T-helper 1 cell treated with Interleukin-12 subunit alpha and Interleukin-12 subunit beta and Interleukin-4 antibody, amounts not matched to agents 30 μg/mL and 1 μg/mL, for 36 hours (primary cell): ENCODE results near the gene MIR17HG.

Source experiments
- H3K27ac Mint-ChIP-seq: one replicate; pipeline ENCODE4 v1.8.0; 2021; ENCODE audit warnings: mild to moderate bottlenecking, mixed read lengths
- H3K27me3 Mint-ChIP-seq: one replicate; pipeline ENCODE4 v1.8.0; 2021; ENCODE audit warnings: low read depth, mixed read lengths
- H3K36me3 Mint-ChIP-seq: one replicate; pipeline ENCODE4 v1.8.0; 2021; ENCODE audit warnings: low read depth, mixed read lengths
- H3K4me1 Mint-ChIP-seq: one replicate; pipeline ENCODE4 v1.8.0; 2021; ENCODE audit warnings: low read depth, mixed read lengths
- H3K4me3 Mint-ChIP-seq: one replicate; pipeline ENCODE4 v1.8.0; 2021; ENCODE audit warnings: mild to moderate bottlenecking, moderate library complexity, mixed read lengths
- H3K9me3 Mint-ChIP-seq: one replicate; pipeline ENCODE4 v1.8.0; 2021; ENCODE audit warnings: mixed read lengths

The MIR17HG gene

GRCh38 chr13:91369441-91369831, 21.9 kb downstream of the MIR17HG start:
- Mint-ChIP-seq H3K27me3 (no peaks in the 10 kb centered on the region), H3K9me3 (no peaks in the 10 kb centered on the region), H3K4me3 (no peak overlapping the region), H3K27ac (no peak overlapping the region), H3K4me1 (peaks cover 5% of the 10 kb centered on the region), H3K36me3 (peaks cover 6% of the 10 kb centered on the region)

- Mint-ChIP-seq H3K4me1 (peaks cover 5% of the 10 kb centered on the region), H3K9me3 (no peaks in the 10 kb centered on the region), H3K27me3 (no peaks in the 10 kb centered on the region), H3K27ac (no peak overlapping the region), H3K36me3 (peaks cover 6% of the 10 kb centered on the region), H3K4me3 (no peak overlapping the region)
Observed at GRCh38 chr13:91370501-91370900, 23.0 kb downstream of the MIR17HG start.

- no peaks in the 10 kb centered on the region for H3K36me3 Mint-ChIP-seq
- H3K9me3 Mint-ChIP-seq, result no peaks in the 10 kb centered on the region
- H3K27ac Mint-ChIP-seq, result no peak overlapping the region
- H3K4me1 Mint-ChIP-seq, result peaks cover 5% of the 10 kb centered on the region
- H3K27me3 Mint-ChIP-seq, result no peaks in the 10 kb centered on the region
- H3K4me3 Mint-ChIP-seq, result no peak overlapping the region
Observed at GRCh38 chr13:91372911-91373310, 25.4 kb downstream of the MIR17HG start.

- Mint-ChIP-seq H3K27ac (no peak overlapping the region), H3K9me3 (no peaks in the 10 kb centered on the region), H3K36me3 (no peaks in the 10 kb centered on the region), H3K27me3 (peaks cover 3% of the 10 kb centered on the region), H3K4me3 (no peak overlapping the region), H3K4me1 (no peaks in the 10 kb centered on the region)
Observed at GRCh38 chr13:91375116-91375729, 27.7 kb downstream of the MIR17HG start.

- no peak overlapping the region for H3K27ac Mint-ChIP-seq
- H3K27me3 Mint-ChIP-seq, result peaks cover 21% of the 10 kb centered on the region
- no peaks in the 10 kb centered on the region for H3K9me3 Mint-ChIP-seq
- H3K4me1 Mint-ChIP-seq, result no peaks in the 10 kb centered on the region
- H3K36me3 Mint-ChIP-seq, result no peaks in the 10 kb centered on the region
- H3K4me3 Mint-ChIP-seq, result no peak overlapping the region
Observed at GRCh38 chr13:91381371-91381770, 33.9 kb downstream of the MIR17HG start.

GRCh38 chr13:91383836-91384235, 36.3 kb downstream of the MIR17HG start:
- Mint-ChIP-seq H3K36me3 (no peaks in the 10 kb centered on the region), H3K4me1 (no peaks in the 10 kb centered on the region), H3K9me3 (no peaks in the 10 kb centered on the region), H3K4me3 (no peak overlapping the region), H3K27ac (no peak overlapping the region), H3K27me3 (peaks cover 32% of the 10 kb centered on the region)

GRCh38 chr13:91384896-91385295, 37.4 kb downstream of the MIR17HG start:
- Mint-ChIP-seq H3K27ac (no peak overlapping the region), H3K4me3 (no peak overlapping the region), H3K4me1 (no peaks in the 10 kb centered on the region), H3K36me3 (no peaks in the 10 kb centered on the region), H3K27me3 (peaks cover 37% of the 10 kb centered on the region), H3K9me3 (no peaks in the 10 kb centered on the region)

- H3K27me3 Mint-ChIP-seq, result peaks cover 49% of the 10 kb centered on the region
- no peaks in the 10 kb centered on the region for H3K4me1 Mint-ChIP-seq
- H3K27ac Mint-ChIP-seq, result no peak overlapping the region
- no peak overlapping the region for H3K4me3 Mint-ChIP-seq
- no peaks in the 10 kb centered on the region for H3K9me3 Mint-ChIP-seq
- no peaks in the 10 kb centered on the region for H3K36me3 Mint-ChIP-seq
Observed at GRCh38 chr13:91389186-91389585, 41.7 kb downstream of the MIR17HG start.

GRCh38 chr13:91397595-91397994, 50.1 kb downstream of the MIR17HG start:
- peaks cover 2% of the 10 kb centered on the region for H3K36me3 Mint-ChIP-seq
- no peak overlapping the region for H3K4me3 Mint-ChIP-seq
- no peak overlapping the region for H3K27ac Mint-ChIP-seq
- H3K9me3 Mint-ChIP-seq, result no peaks in the 10 kb centered on the region
- peaks cover 67% of the 10 kb centered on the region for H3K27me3 Mint-ChIP-seq
- peaks cover 5% of the 10 kb centered on the region for H3K4me1 Mint-ChIP-seq

- Mint-ChIP-seq H3K27ac (no peak within 1 kb of the TSS), H3K27me3 (peaks cover 77% of the 10 kb centered on the region)
Observed at GRCh38 chr13:91398413-91399188, 51.1 kb downstream of the MIR17HG start, which contains the start of gene GPC5. Gene GPC5, plus strand, starts transcription at chr13:91398621.

GRCh38 chr13:91399189-91400062, 51.9 kb downstream of the MIR17HG start:
- Mint-ChIP-seq H3K36me3 (peaks cover 2% of the 10 kb centered on the region), H3K4me1 (peaks cover 5% of the 10 kb centered on the region), H3K27ac (peak overlapping the region; percentile 43), H3K9me3 (no peaks in the 10 kb centered on the region), H3K27me3 (peaks cover 73% of the 10 kb centered on the region), H3K4me3 (peak overlapping the region; percentile 67)

More at GRCh38 chr13:91398413-91399188, 51.1 kb downstream of the MIR17HG start, which contains the start of gene GPC5:
- Mint-ChIP-seq H3K4me1 (peaks cover 5% of the 10 kb centered on the region), H3K9me3 (no peaks in the 10 kb centered on the region), H3K36me3 (peaks cover 2% of the 10 kb centered on the region), H3K4me3 (peak within 1 kb of the TSS; percentile 68)

GRCh38 chr13:91400063-91400399, 52.5 kb downstream of the MIR17HG start:
- H3K27me3 Mint-ChIP-seq, result peaks cover 67% of the 10 kb centered on the region
- H3K27ac Mint-ChIP-seq, result peak overlapping the region; percentile 43
- H3K4me3 Mint-ChIP-seq, result peak overlapping the region; percentile 57
- H3K4me1 Mint-ChIP-seq, result peaks cover 5% of the 10 kb centered on the region
- peaks cover 2% of the 10 kb centered on the region for H3K36me3 Mint-ChIP-seq
- no peaks in the 10 kb centered on the region for H3K9me3 Mint-ChIP-seq

- Mint-ChIP-seq H3K4me3 (no peak overlapping the region), H3K27ac (no peak overlapping the region), H3K9me3 (no peaks in the 10 kb centered on the region), H3K36me3 (peaks cover 2% of the 10 kb centered on the region), H3K4me1 (peaks cover 5% of the 10 kb centered on the region), H3K27me3 (peaks cover 64% of the 10 kb centered on the region)
Observed at GRCh38 chr13:91400671-91401070, 53.2 kb downstream of the MIR17HG start.

- no peaks in the 10 kb centered on the region for H3K9me3 Mint-ChIP-seq
- H3K27ac Mint-ChIP-seq, result no peak overlapping the region
- no peak overlapping the region for H3K4me3 Mint-ChIP-seq
- H3K4me1 Mint-ChIP-seq, result peaks cover 5% of the 10 kb centered on the region
- peaks cover 58% of the 10 kb centered on the region for H3K27me3 Mint-ChIP-seq
- peaks cover 2% of the 10 kb centered on the region for H3K36me3 Mint-ChIP-seq
Observed at GRCh38 chr13:91401920-91402319, 54.4 kb downstream of the MIR17HG start.
